ENCODE data around the gene LRBA.

LRBA gene

DNA sequence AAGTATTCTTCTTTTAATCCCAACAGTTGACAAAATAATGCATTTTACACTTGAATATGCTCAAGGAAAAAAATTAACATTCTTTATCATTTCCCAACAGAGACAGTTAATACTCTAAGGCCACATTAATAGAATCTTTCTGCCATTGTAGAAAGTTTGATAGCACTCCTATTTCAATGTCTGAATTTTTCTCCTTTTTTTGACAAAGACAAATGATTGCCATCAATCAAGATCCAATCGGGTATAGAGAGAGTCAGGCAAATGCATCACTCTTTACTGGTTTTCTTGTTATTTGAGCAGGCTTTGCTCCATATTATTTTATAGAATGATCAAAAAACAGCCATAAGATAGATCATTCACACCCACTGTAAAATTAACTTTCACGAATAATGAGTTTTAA lies 387.0 kb downstream of the LRBA start:
- no peak overlapping the region for H3K27ac ChIP-seq
- TF ChIP-seq, protein P1, sequence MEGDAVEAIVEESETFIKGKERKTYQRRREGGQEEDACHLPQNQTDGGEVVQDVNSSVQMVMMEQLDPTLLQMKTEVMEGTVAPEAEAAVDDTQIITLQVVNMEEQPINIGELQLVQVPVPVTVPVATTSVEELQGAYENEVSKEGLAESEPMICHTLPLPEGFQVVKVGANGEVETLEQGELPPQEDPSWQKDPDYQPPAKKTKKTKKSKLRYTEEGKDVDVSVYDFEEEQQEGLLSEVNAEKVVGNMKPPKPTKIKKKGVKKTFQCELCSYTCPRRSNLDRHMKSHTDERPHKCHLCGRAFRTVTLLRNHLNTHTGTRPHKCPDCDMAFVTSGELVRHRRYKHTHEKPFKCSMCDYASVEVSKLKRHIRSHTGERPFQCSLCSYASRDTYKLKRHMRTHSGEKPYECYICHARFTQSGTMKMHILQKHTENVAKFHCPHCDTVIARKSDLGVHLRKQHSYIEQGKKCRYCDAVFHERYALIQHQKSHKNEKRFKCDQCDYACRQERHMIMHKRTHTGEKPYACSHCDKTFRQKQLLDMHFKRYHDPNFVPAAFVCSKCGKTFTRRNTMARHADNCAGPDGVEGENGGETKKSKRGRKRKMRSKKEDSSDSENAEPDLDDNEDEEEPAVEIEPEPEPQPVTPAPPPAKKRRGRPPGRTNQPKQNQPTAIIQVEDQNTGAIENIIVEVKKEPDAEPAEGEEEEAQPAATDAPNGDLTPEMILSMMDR (conservative IDR thresholded peaks at IDR 0.05): no peak

DNA sequence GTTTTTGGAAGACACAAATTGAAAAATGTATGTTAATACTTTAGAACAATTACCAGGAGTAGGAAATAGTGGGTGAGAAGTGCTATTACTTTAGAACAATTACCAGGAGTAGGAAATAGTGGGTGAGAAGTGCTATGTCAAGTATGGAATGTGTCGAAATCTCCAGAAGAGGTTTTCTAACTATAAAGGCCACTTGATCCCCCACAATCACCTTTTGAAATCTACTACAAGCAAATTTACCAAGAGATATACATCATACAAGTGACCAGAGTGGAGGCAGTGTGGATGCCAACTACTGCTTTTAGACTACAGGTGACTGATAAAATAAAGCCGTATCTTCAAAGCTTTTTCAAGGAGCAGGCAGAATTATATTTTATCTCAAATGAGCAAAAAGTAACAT lies 390.1 kb downstream of the LRBA start:
- TF ChIP-seq, protein P1 (conservative IDR thresholded peaks at IDR 0.05): no peak
- no peak overlapping the region for H3K27ac ChIP-seq

DNA sequence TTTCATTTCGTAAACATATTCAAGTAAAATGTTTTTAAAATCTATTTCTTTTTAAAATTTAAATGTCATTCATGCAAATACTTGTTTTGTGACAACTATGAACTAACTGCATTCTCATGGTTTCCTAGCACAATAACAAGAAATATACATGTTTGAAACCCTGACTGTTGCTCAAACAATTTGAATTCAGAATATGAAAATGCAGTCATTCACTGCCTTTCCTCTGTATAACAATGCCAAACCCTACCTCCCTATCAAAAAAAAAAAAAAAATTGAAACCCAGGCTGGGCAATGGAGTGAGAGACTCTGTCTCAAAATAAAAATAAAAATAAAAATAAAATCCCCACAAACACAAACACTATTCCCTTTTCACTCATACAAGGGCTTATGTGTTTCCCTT lies 391.0 kb downstream of the LRBA start:
- TF ChIP-seq, protein P1 (conservative IDR thresholded peaks at IDR 0.05): no peak
- no peak overlapping the region for H3K27ac ChIP-seq

DNA sequence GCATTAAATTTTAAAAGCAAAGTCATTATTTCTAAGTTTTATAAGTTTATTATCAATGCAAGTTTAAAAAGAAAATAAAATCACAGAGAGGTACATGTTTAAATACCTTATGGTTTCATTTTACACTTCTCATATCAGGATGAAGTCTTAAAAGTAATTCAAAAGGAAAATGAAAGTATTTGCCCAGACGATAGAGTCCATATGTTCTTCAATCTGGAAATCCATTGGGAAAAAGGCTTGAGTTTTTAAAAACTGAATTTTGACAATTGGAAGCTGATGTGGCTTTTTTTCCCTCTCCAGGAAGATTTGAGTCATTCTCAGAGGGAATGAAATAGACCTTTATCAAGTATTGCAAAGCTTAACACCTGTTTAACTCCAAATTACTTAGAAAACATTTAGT lies 396.0 kb downstream of the LRBA start:
- H3K27ac ChIP-seq: no peak overlapping the region
- TF ChIP-seq, protein P1 (conservative IDR thresholded peaks at IDR 0.05): no peak

DNA sequence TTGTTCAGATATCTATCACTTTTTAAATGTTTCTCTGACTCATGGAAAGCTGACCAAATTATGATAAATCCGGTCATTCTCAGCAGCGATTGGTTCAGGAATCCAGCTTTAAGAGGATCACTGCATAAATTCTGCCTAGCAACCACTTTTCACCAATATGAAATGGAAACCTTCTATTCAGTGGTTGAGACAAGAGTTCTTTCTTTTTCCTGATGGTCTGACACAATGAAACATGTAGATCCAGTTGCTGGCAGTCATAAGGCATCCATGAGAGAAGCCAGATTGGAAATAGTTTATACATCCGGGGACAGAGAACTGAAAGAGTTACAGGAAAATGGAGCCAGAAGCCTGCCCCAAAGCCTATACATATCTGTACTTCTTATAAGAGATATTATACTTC lies 406.0 kb downstream of the LRBA start:
- H3K27ac ChIP-seq: no peak overlapping the region
- TF ChIP-seq, protein P1 (conservative IDR thresholded peaks at IDR 0.05): no peak

DNA sequence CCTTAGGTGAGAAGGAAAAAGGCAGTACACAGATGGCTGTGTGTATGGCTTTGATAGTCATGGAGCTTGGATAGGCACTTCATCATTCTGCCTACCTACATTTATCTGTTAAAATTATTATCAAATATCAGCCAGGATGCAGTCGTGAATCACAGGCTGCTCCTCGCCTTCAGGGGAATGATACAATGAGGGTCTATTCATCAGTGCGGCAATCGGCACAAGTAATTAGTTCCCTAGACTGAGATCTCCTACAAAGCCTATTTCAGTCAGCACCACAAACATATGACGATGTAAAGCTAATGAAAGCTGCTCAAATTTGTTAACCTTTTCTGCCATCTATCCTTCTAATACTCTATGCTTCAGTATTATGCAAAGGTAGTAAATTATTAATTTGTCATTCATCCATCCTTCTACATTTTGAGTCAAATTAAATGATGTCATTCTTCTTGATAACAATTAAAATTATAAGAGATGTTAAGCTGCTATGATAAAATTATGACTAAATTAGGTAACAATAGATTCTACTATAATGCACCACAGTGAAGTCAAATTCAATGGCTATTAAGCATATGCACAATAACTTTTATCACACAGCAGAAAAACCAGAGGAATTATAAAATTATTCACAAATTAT lies 414.2 kb downstream of the LRBA start:
- TF ChIP-seq, protein P1 (conservative IDR thresholded peaks at IDR 0.05): no peak
- H3K27ac ChIP-seq: no peak overlapping the region

DNA sequence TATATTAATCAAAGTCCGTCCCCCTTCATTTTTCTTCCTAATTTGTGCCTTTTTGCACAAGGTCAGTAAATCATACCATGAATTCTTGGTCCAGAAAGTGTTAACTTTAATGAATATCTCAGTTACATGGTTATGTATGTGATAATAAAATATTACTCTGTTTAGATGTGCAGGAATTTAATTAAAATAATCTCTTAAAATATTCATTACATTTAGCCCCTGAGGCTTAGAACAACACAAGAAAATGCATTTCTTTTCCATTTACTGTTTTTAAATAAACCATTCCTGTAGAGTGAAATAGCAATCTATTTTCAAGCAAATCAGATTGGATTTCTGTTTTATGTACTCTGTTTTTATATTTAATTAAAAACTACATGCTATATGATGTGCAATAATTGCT lies 415.5 kb downstream of the LRBA start:
- H3K27ac ChIP-seq: no peak overlapping the region
- TF ChIP-seq, protein P1 (conservative IDR thresholded peaks at IDR 0.05): no peak
